22Rv1 (cell line): ENCODE data around the gene OR10H1.
"Not testable (repeated sequence)": the region's sequence is repeated elsewhere in the genome, so short reads cannot be mapped to it uniquely, and the experiment has no call there.

ENCODE experiments used
- ZFX ChIP-seq: fragments of 450-650 bp; IDR thresholded peaks from 2 replicates; pipeline ENCODE4 v1.6.1; 2017; ENCODE audit warnings: antibody characterized with exemption, borderline replicate concordance
- TF ChIP-seq, protein P1 (sequence below): fragments of 450-650 bp; IDR thresholded peaks from 2 replicates; pipeline ENCODE4 v1.5.1; 2017; ENCODE audit warnings: mild to moderate bottlenecking

DNA sequence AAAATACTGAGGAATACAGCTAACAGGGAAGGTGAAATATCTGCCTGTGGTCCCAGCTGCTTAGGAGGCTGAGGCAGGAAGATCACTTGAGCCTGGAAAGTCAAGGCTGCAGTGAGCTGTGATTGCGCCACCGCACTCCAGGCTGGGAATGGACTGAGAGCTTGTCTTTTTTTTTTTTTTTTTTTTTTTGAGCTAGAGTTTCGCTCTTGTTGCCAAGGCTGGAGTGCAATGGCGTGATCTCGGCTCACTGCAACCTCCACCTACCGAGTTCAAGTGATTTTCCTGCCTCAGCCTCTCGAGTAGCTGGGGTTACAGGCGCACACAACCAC is 28.4 kb upstream of the OR10H1 start:
- TF ChIP-seq, protein P1, sequence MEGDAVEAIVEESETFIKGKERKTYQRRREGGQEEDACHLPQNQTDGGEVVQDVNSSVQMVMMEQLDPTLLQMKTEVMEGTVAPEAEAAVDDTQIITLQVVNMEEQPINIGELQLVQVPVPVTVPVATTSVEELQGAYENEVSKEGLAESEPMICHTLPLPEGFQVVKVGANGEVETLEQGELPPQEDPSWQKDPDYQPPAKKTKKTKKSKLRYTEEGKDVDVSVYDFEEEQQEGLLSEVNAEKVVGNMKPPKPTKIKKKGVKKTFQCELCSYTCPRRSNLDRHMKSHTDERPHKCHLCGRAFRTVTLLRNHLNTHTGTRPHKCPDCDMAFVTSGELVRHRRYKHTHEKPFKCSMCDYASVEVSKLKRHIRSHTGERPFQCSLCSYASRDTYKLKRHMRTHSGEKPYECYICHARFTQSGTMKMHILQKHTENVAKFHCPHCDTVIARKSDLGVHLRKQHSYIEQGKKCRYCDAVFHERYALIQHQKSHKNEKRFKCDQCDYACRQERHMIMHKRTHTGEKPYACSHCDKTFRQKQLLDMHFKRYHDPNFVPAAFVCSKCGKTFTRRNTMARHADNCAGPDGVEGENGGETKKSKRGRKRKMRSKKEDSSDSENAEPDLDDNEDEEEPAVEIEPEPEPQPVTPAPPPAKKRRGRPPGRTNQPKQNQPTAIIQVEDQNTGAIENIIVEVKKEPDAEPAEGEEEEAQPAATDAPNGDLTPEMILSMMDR: not testable (repeated sequence)
- TF ChIP-seq ZFX: not testable (repeated sequence)
